ENCODE measurements around the gene MAN2A2.

MAN2A2 gene

DNA sequence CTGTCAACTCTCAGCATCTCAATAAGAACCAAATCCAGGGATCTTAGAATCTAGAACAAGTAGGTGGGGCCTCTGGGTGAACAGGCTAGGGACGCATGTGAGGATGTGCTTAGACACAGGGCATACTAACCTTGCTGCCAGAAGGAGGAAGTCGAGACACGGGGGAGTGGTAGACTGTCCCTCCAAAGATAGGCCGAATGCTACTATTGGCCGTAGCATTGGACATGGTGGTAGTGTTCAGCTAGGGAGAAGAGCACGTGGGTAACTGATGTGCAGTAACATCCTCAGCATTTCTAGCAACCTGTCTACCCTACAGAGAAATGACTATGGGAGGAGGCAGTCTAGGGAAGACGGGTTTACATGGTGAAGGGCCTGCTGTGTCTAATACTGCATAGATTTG, 67.2 kb downstream of the MAN2A2 start:
- no peak for DNase-seq

GRCh38 chr15:90972133-90972532, 69.0 kb downstream of the MAN2A2 start:
- no peak for DNase-seq

Measured in cortex of kidney (tissue), 1 donor.